OCI-LY1 (cell line): ENCODE measurements around the gene ADRA2A.

Source experiments
- H2AFZ ChIP-seq: fragments of 200-600 bp; sonication (generic), shearing (Covaris generic); 2 replicates; pipeline ENCODE4 v1.6.0; 2014; ENCODE audit warnings: antibody characterized with exemption, mild to moderate bottlenecking, low read length
- H3F3A ChIP-seq: fragments of 200-600 bp; sonication (generic), shearing (Covaris generic); 2 replicates; pipeline ENCODE4 v1.6.0; 2014; ENCODE audit warnings: mild to moderate bottlenecking, antibody characterized with exemption, low read length, moderate library complexity; ENCODE audit not compliant: insufficient read depth
- H3K27ac ChIP-seq: fragments of 200-600 bp; sonication (generic); 2 replicates; pipeline ENCODE4 v1.5.1; 2014; ENCODE audit warnings: low read length, mixed run types, mild to moderate bottlenecking, low read depth; ENCODE audit not compliant: poor library complexity, severe bottlenecking
- H3K27me3 ChIP-seq: fragments of 200-600 bp; sonication (generic); 2 replicates; pipeline ENCODE4 v1.6.0; 2014; ENCODE audit warnings: antibody characterized with exemption, mild to moderate bottlenecking, low read length, moderate library complexity; ENCODE audit not compliant: insufficient read depth
- H3K36me3 ChIP-seq: fragments of 200-600 bp; sonication (generic); 2 replicates; pipeline ENCODE4 v1.6.1; 2014; ENCODE audit warnings: mild to moderate bottlenecking, antibody characterized with exemption, low read length, moderate library complexity, mixed read lengths; ENCODE audit not compliant: insufficient read depth
- H3K4me1 ChIP-seq: fragments of 200-600 bp; sonication (generic); 2 replicates; pipeline ENCODE4 v1.5.1; 2014; ENCODE audit warnings: mild to moderate bottlenecking, low read length, moderate library complexity; ENCODE audit not compliant: insufficient read depth, severe bottlenecking
- H3K4me2 ChIP-seq: fragments of 200-600 bp; sonication (generic), shearing (Covaris generic); 2 replicates; pipeline ENCODE4 v1.6.1; 2014; ENCODE audit warnings: low read length
- H3K4me3 ChIP-seq: fragments of 200-600 bp; sonication (generic); 2 replicates; pipeline ENCODE4 v1.5.1; 2014; ENCODE audit warnings: low read length, low read depth, mild to moderate bottlenecking, mixed read lengths; ENCODE audit not compliant: poor library complexity, severe bottlenecking
- H3K79me2 ChIP-seq: fragments of 200-600 bp; shearing (Covaris generic); 2 replicates; pipeline ENCODE4 v1.6.1; 2016; ENCODE audit warnings: mixed run types, low read length, mixed read lengths; ENCODE audit not compliant: insufficient read depth
- H3K9ac ChIP-seq: fragments of 200-600 bp; sonication (generic), shearing (Covaris generic); 2 replicates; pipeline ENCODE4 v1.6.1; 2014; ENCODE audit warnings: mild to moderate bottlenecking, low read length, mixed read lengths
- H3K9me2 ChIP-seq: fragments of 200-600 bp; sonication (generic), shearing (Covaris generic); 2 replicates; pipeline ENCODE4 v1.6.1; 2014; ENCODE audit warnings: low read depth, mild to moderate bottlenecking, low read length, mixed read lengths
- H3K9me3 ChIP-seq: fragments of 200-600 bp; shearing (Covaris generic); 2 replicates; pipeline ENCODE4 v1.6.1; 2014; ENCODE audit warnings: low read length, mixed read lengths
- H4K20me1 ChIP-seq: fragments of 200-600 bp; sonication (generic), shearing (Covaris generic); 2 replicates; pipeline ENCODE4 v1.6.0; 2016; ENCODE audit warnings: mild to moderate bottlenecking, low read length; ENCODE audit not compliant: insufficient read depth
- EZH2 ChIP-seq: fragments of 200-600 bp; sonication (generic), shearing (Covaris generic); IDR thresholded peaks from 2 replicates; pipeline ENCODE4 v1.8.0; 2017; ENCODE audit warnings: borderline replicate concordance, mixed run types, mild to moderate bottlenecking, antibody characterized with exemption, low read length, moderate library complexity, mixed read lengths
- TF ChIP-seq, protein P1 (sequence below): fragments of 200-600 bp; sonication (generic), shearing (Covaris generic); IDR thresholded peaks from 2 replicates; pipeline ENCODE4 v1.5.1; 2017; ENCODE audit warnings: mild to moderate bottlenecking, antibody characterized with exemption, low read length, moderate library complexity, mixed read lengths

The ADRA2A gene

GRCh38 chr10:111112333-111112732, 35.5 kb downstream of the ADRA2A start:
- Histone ChIP-seq H3K36me3 (no peaks in the 10 kb centered on the region), H3K4me3 (no peak overlapping the region), H3K4me1 (no peaks in the 10 kb centered on the region), H3K9me2 (no peaks in the 10 kb centered on the region), H2AFZ (no peak overlapping the region), H3K27me3 (no peaks in the 10 kb centered on the region), H3K9me3 (no peaks in the 10 kb centered on the region), H3K79me2 (no peaks in the 10 kb centered on the region), H3F3A (no peaks in the 10 kb centered on the region), H4K20me1 (no peaks in the 10 kb centered on the region), H3K9ac (no peak overlapping the region), H3K4me2 (no peak overlapping the region), H3K27ac (no peak overlapping the region)
- TF ChIP-seq, protein P1, sequence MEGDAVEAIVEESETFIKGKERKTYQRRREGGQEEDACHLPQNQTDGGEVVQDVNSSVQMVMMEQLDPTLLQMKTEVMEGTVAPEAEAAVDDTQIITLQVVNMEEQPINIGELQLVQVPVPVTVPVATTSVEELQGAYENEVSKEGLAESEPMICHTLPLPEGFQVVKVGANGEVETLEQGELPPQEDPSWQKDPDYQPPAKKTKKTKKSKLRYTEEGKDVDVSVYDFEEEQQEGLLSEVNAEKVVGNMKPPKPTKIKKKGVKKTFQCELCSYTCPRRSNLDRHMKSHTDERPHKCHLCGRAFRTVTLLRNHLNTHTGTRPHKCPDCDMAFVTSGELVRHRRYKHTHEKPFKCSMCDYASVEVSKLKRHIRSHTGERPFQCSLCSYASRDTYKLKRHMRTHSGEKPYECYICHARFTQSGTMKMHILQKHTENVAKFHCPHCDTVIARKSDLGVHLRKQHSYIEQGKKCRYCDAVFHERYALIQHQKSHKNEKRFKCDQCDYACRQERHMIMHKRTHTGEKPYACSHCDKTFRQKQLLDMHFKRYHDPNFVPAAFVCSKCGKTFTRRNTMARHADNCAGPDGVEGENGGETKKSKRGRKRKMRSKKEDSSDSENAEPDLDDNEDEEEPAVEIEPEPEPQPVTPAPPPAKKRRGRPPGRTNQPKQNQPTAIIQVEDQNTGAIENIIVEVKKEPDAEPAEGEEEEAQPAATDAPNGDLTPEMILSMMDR, result no peak
- TF ChIP-seq EZH2, result no peak

DNA sequence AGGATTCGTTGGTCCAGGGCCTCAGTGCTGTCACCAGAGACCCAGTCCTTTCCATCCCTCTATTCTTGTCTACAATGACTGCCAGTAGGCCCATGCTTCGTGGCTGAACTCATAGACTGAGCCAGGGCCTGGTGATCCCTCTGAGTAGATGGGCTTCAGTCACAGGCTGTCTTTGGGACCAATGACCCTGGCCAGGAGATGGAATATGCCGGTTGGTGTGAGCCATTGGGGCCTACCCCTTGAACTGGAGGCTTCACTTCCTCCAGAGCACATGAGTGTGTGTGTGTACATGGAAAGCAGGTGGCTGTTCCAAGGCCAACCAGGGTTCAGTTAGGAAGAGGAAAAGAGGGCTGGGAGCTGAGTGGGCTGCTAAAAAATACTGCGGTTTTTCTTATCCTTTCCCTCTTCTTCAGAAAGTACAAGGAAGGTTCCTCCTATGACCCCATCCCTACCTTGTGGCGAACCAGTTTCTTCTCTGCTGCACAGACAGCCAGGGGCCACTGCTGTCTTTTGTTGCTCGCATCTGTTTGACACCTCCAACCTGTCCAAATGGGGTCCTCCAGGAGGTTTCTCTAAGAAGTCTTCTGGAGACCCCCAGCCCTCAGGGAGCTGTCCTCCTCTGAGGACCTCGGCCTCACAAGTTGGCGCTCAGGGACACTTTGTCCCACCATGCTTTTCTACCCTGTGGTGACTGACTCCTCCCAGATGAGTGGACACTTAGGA, 36.6 kb downstream of the ADRA2A start:
- Histone ChIP-seq H2AFZ (no peak overlapping the region), H3K4me3 (no peak overlapping the region), H3K9ac (no peak overlapping the region), H3K27ac (no peak overlapping the region), H3K27me3 (no peaks in the 10 kb centered on the region), H4K20me1 (no peaks in the 10 kb centered on the region), H3K9me3 (no peaks in the 10 kb centered on the region), H3K4me2 (no peak overlapping the region), H3F3A (no peaks in the 10 kb centered on the region), H3K79me2 (no peaks in the 10 kb centered on the region), H3K36me3 (no peaks in the 10 kb centered on the region), H3K9me2 (no peaks in the 10 kb centered on the region), H3K4me1 (no peaks in the 10 kb centered on the region)
- TF ChIP-seq, protein P1, result no peak
- no peak for TF ChIP-seq EZH2

DNA sequence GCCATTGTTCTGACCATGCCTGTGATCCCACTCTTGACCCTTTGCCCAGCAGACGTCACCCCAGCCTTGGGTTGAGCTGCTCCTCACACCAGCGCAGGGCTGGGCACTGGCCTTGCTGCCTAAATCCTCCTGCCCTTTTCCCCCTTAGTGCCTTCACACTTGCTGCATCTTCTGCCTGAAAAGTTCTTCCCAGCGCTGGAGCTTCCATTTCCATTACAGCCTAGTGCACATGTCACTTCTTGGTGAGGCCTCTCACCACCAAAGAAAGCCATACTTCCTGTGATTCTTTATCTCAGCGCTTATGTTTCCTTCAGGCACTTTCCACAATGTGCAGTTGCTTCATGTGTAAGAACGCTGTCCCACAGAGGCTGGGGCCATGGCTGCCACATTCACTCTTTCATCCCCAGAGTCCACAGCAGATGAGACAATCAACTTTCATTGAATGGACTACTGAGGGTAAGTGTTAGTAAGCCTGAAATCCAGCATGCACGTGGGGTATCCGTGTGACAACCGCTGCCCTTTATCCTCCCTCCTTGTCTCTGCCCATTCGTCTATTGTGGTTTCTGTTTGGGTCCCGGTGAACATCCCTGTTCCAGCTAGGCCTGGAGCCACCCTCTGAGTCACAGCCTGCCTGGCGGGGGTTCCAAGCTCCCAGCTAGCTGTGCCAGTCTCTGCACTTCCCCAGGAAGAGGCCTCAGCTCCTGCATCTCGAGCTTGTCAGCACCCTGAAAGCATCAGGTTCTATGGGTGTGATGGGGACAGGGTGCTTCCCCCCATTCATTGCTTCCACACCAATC, 37.3 kb downstream of the ADRA2A start:
- Histone ChIP-seq H3K4me2 (no peak overlapping the region), H3K4me1 (no peaks in the 10 kb centered on the region), H3K9me2 (no peaks in the 10 kb centered on the region), H3F3A (no peaks in the 10 kb centered on the region), H2AFZ (no peak overlapping the region), H4K20me1 (no peaks in the 10 kb centered on the region), H3K36me3 (no peaks in the 10 kb centered on the region), H3K4me3 (no peak overlapping the region), H3K27me3 (no peaks in the 10 kb centered on the region), H3K9ac (no peak overlapping the region), H3K9me3 (no peaks in the 10 kb centered on the region), H3K27ac (no peak overlapping the region), H3K79me2 (no peaks in the 10 kb centered on the region)
- TF ChIP-seq, protein P1, result no peak
- no peak for TF ChIP-seq EZH2
